GM21526 (cell line): ENCODE data around the gene TSNAXIP1.
A peak's percentile ranks its signal among the peaks of the same experiment; 100 is the strongest.
"Not testable (repeated sequence)": the region's sequence is repeated elsewhere in the genome, so short reads cannot be mapped to it uniquely, and the experiment has no call there.

ENCODE experiments used
- ATAC-seq: cut with Tn5 transposase; IDR thresholded peaks from one replicate; pipeline ENCODE4 v1.9.1; 2021; ENCODE audit warnings: moderate library complexity; ENCODE audit not compliant: unreplicated experiment, low FRiP score

Gene TSNAXIP1

GRCh38 chr16:67833415-67834241 is 26.9 kb downstream of the TSNAXIP1 start:
- peak; percentile 89 for ATAC-seq

GRCh38 chr16:67834242-67834614 is 27.5 kb downstream of the TSNAXIP1 start:
- no peak for ATAC-seq

- not testable (repeated sequence) for ATAC-seq
These were observed 30.5 kb downstream of the TSNAXIP1 start for GRCh38 chr16:67837190-67837589.

- no peak for ATAC-seq
These were observed 31.1 kb downstream of the TSNAXIP1 start for GRCh38 chr16:67837811-67838210.

GRCh38 chr16:67841198-67841815 is 34.6 kb downstream of the TSNAXIP1 start:
- ATAC-seq, result peak; percentile 3

- ATAC-seq, result peak; percentile 43
These were observed 35.3 kb downstream of the TSNAXIP1 start, which contains the start of gene THAP11 for GRCh38 chr16:67841816-67842508. Gene THAP11 (plus strand): TSS chr16:67842320. CDS start chr16:67842555, 235 bp downstream.

- ATAC-seq, result peak; percentile 8
These were observed 36.0 kb downstream of the TSNAXIP1 start for GRCh38 chr16:67842509-67843342.

- no peak for ATAC-seq
These were observed 36.7 kb downstream of the TSNAXIP1 start for GRCh38 chr16:67843343-67843765.

- ATAC-seq, result no peak
These were observed 37.8 kb downstream of the TSNAXIP1 start for GRCh38 chr16:67844497-67844896.

GRCh38 chr16:67845291-67846062 is 38.8 kb downstream of the TSNAXIP1 start:
- ATAC-seq, result no peak

- no peak for ATAC-seq
These were observed 39.3 kb downstream of the TSNAXIP1 start for GRCh38 chr16:67846063-67846319.

GRCh38 chr16:67846320-67847063 is 39.8 kb downstream of the TSNAXIP1 start, which contains the start of gene NUTF2:
Gene NUTF2 (plus strand): TSS chr16:67846933. CDS start chr16:67865131, 18,198 bp downstream.
- peak; percentile 44 for ATAC-seq

GRCh38 chr16:67847064-67847861 is 40.6 kb downstream of the TSNAXIP1 start, which contains the start of gene CENPT:
Gene CENPT (minus strand): TSS chr16:67847693. CDS start chr16:67833859, 13,834 bp downstream.
- ATAC-seq, result peak; percentile 40

- ATAC-seq, result no peak
These were observed 41.4 kb downstream of the TSNAXIP1 start for GRCh38 chr16:67848118-67848517.

- no peak for ATAC-seq
These were observed 47.0 kb downstream of the TSNAXIP1 start for GRCh38 chr16:67853670-67854069.

- ATAC-seq, result no peak
These were observed 49.1 kb downstream of the TSNAXIP1 start for GRCh38 chr16:67855789-67856188.

- no peak for ATAC-seq
These were observed 50.3 kb downstream of the TSNAXIP1 start for GRCh38 chr16:67856927-67857546.
